PFSK-1 (cell line): ENCODE results near the gene ERBIN.

Experiments
- FOXP2 ChIP-seq: optimal IDR thresholded peaks from 2 replicates; pipeline ENCODE3; 2011; ENCODE audit warnings: borderline replicate concordance, control low read depth, inconsistent platforms; ENCODE audit not compliant: insufficient read depth; ENCODE audit errors: extremely low read length, extremely low read depth
- POLR2AphosphoS5 ChIP-seq: IDR thresholded peaks from 2 replicates; pipeline ENCODE4 v1.6.1; 2012; ENCODE audit warnings: low read depth, mild to moderate bottlenecking, control low read depth, low read length, moderate library complexity
- REST ChIP-seq, 2 experiments: IDR thresholded peaks; 2 replicates each; pipeline versions ENCODE4 v1.6.1 to v1.8.0; 2011 to 2012; ENCODE audit warnings: low read depth in 2 of 2, low read length in 2 of 2, control low read depth in 1 of 2, inconsistent platforms in 1 of 2, mild to moderate bottlenecking in 1 of 2, moderate library complexity in 1 of 2; ENCODE audit not compliant: insufficient read depth in 1 of 2
- SIN3A ChIP-seq: IDR thresholded peaks from 2 replicates; pipeline ENCODE4 v1.6.1; 2012; ENCODE audit warnings: mild to moderate bottlenecking, low read length, moderate library complexity, borderline replicate concordance; ENCODE audit not compliant: insufficient read depth
- TAF1 ChIP-seq: IDR thresholded peaks from 2 replicates; pipeline ENCODE4 v1.6.1; 2012; ENCODE audit warnings: low read length, control low read depth, borderline replicate concordance; ENCODE audit not compliant: insufficient read depth

Gene ERBIN

GRCh38 chr5:65883461-65883860, 42.9 kb upstream of the ERBIN start:
- no peak for TF ChIP-seq TAF1
- TF ChIP-seq FOXP2 = no peak
- no peak for TF ChIP-seq SIN3A
- TF ChIP-seq REST (IDR thresholded peaks at IDR 0.05; ENCODE audit: insufficient read depth in 1 of 2, low read depth in 2 of 2, low read length in 2 of 2) = no peak
- no peak for TF ChIP-seq POLR2AphosphoS5

- TF ChIP-seq POLR2AphosphoS5 = no peak
- TF ChIP-seq SIN3A = no peak
- TF ChIP-seq TAF1 = no peak
- no peak for TF ChIP-seq FOXP2
- no peak for TF ChIP-seq REST (IDR thresholded peaks at IDR 0.05; ENCODE audit: insufficient read depth in 1 of 2, low read depth in 2 of 2, low read length in 2 of 2)
These were observed 40.0 kb upstream of the ERBIN start for GRCh38 chr5:65886387-65886786.

GRCh38 chr5:65892801-65893200, 33.6 kb upstream of the ERBIN start:
- no peak for TF ChIP-seq REST (IDR thresholded peaks at IDR 0.05; ENCODE audit: insufficient read depth in 1 of 2, low read depth in 2 of 2, low read length in 2 of 2)
- TF ChIP-seq POLR2AphosphoS5 = no peak
- no peak for TF ChIP-seq TAF1
- TF ChIP-seq FOXP2 = no peak
- no peak for TF ChIP-seq SIN3A

- no peak for TF ChIP-seq TAF1
- no peak for TF ChIP-seq POLR2AphosphoS5
- TF ChIP-seq REST (IDR thresholded peaks at IDR 0.05; ENCODE audit: insufficient read depth in 1 of 2, low read depth in 2 of 2, low read length in 2 of 2) = no peak
- no peak for TF ChIP-seq SIN3A
- no peak for TF ChIP-seq FOXP2
These were observed 32.5 kb upstream of the ERBIN start for GRCh38 chr5:65893749-65894430.
